Nephron (organoid): ENCODE measurements around the gene PNPLA7.

Experiments used
- H3K27ac Mint-ChIP-seq, 3 experiments: 2 replicates each; pipeline ENCODE4 v1.8.0; 2020; ENCODE audit warnings: mixed read lengths in 3 of 3, mild to moderate bottlenecking in 2 of 3, moderate library complexity in 1 of 3
- H3K27me3 Mint-ChIP-seq: 2 replicates; pipeline ENCODE4 v1.8.0; 2021; ENCODE audit warnings: low read depth, mild to moderate bottlenecking, moderate library complexity, mixed read lengths
- H3K36me3 Mint-ChIP-seq: 2 replicates; pipeline ENCODE4 v1.8.0; 2020; ENCODE audit warnings: low read depth, mixed read lengths
- H3K4me1 Mint-ChIP-seq: 2 replicates; pipeline ENCODE4 v1.8.0; 2020; ENCODE audit warnings: mixed read lengths
- H3K4me3 Mint-ChIP-seq, 3 experiments: 2 replicates each; pipeline ENCODE4 v1.8.0; 2020; ENCODE audit warnings: mild to moderate bottlenecking in 3 of 3, mixed read lengths in 3 of 3, moderate library complexity in 2 of 3
- H3K9me3 Mint-ChIP-seq: 2 replicates; pipeline ENCODE4 v1.8.0; 2020; ENCODE audit warnings: mixed read lengths
- TF ChIP-seq, protein P1 (sequence below), 3 experiments: fragments of 200-600 bp; sonication (generic); IDR thresholded peaks; one replicate each; pipeline ENCODE4 v1.5.0; 2021; ENCODE audit warnings: antibody characterized with exemption in 3 of 3; ENCODE audit not compliant: unreplicated experiment in 3 of 3

The PNPLA7 gene

DNA sequence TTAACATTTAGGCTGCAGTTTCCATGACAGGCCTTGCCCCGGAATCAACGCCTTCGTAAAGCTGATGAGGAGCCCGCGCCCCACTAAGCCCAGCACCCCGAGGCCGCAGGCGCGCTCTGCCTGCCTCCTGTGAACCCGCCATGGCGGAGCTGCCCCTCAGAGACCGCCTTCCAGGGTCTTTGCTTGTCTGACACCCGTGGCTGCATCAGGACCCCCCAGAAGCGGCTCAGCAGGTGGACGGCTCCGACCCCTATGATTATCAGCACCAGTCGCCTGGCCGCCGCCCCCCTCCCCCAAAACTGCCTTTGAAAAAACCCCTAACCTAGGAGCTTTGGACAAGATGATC, 29.0 kb upstream of the PNPLA7 start:
- Mint-ChIP-seq H3K36me3 (peaks cover 34% of the 10 kb centered on the region), H3K4me1 (peaks cover 18% of the 10 kb centered on the region), H3K27me3 (no peaks in the 10 kb centered on the region), H3K4me3 (peak overlapping the region; percentile 83 to 91 (median 87)), H3K27ac (peak overlapping the region in 2 of 3 experiments; percentile 57 to 78), H3K9me3 (no peaks in the 10 kb centered on the region)
- TF ChIP-seq, protein P1, sequence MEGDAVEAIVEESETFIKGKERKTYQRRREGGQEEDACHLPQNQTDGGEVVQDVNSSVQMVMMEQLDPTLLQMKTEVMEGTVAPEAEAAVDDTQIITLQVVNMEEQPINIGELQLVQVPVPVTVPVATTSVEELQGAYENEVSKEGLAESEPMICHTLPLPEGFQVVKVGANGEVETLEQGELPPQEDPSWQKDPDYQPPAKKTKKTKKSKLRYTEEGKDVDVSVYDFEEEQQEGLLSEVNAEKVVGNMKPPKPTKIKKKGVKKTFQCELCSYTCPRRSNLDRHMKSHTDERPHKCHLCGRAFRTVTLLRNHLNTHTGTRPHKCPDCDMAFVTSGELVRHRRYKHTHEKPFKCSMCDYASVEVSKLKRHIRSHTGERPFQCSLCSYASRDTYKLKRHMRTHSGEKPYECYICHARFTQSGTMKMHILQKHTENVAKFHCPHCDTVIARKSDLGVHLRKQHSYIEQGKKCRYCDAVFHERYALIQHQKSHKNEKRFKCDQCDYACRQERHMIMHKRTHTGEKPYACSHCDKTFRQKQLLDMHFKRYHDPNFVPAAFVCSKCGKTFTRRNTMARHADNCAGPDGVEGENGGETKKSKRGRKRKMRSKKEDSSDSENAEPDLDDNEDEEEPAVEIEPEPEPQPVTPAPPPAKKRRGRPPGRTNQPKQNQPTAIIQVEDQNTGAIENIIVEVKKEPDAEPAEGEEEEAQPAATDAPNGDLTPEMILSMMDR (IDR thresholded peaks at IDR 0.05; ENCODE audit: unreplicated experiment in 3 of 3), result no peak

DNA sequence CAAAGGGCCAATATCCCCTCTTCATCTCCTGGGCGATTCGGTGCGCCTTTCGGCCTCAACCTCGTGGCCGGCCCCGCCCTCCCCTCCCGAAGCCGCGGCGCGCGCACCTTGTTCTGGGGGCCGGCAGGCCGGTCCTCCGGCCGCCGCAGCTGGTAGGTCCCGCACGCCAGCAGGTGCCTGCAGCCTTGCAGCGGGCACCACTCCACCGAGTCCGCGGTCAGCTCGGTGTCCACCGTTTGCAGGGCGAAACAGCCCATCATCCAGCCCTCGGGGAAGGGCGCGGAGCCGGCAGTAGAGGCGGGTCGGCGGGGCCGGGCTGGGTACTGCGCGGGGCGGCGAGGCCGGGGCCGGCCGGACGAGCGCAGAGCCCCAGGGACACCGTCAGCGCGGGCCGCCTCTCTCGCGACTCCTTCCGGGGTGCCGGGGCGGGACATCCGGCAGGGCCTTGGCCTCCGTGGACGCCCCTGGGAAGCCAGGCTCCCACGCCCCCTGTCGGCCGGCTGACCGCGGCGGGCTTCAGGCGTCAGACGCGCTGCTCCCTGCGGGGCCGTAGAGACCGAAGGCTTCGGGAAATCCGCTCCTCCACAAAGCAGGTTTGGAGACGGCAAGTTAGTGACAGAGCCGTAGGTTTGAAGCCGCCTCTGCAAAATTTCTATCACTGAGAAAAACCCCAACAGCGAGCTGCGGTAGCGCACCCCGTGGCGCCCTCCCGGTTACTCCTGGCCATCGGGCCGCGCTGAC, 28.5 kb upstream of the PNPLA7 start, which contains the start of gene DPH7:
Gene DPH7, minus strand, starts transcription at position 408 of the 741 bp plus-strand sequence. Its CDS starts 148 bp downstream, at position 260.
- Mint-ChIP-seq H3K9me3 (no peaks in the 10 kb centered on the region), H3K36me3 (peaks cover 37% of the 10 kb centered on the region), H3K4me3 (peak within 1 kb of the TSS; percentile 83 to 91 (median 87)), H3K27me3 (no peaks in the 10 kb centered on the region), H3K27ac (peak within 1 kb of the TSS in 2 of 3 experiments; percentile 78 to 84), H3K4me1 (peaks cover 18% of the 10 kb centered on the region)
- TF ChIP-seq, protein P1 (IDR thresholded peaks at IDR 0.05; ENCODE audit: unreplicated experiment in 3 of 3), result peak; percentile 94 to 98 (median 97)

GRCh38 chr9:137575716-137576411, 25.7 kb upstream of the PNPLA7 start:
- TF ChIP-seq, protein P1 (IDR thresholded peaks at IDR 0.05; ENCODE audit: unreplicated experiment in 3 of 3), result no peak
- Mint-ChIP-seq H3K36me3 (peaks cover 35% of the 10 kb centered on the region), H3K27me3 (no peaks in the 10 kb centered on the region), H3K27ac (no peak overlapping the region), H3K4me3 (peak overlapping the region; percentile 30 to 68 (median 34)), H3K4me1 (peaks cover 18% of the 10 kb centered on the region), H3K9me3 (no peaks in the 10 kb centered on the region)

DNA sequence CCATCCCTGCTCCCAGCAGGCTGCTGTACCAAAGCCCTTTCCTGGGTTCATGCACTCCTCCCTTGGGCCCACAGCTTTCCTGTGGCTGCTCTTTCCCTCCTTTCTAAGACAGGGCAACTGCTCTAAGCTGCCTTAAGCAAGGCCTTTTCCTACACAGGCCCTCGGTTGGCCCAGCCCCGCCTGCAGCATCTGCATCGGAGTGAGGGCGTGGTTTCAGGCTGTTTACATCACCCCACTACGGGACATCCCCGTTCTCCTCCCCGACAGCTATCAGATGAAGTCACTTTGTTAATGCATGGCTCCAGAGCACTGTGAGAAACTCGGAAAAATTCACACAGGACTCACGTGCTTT, 25.1 kb upstream of the PNPLA7 start:
- Mint-ChIP-seq H3K4me1 (peaks cover 18% of the 10 kb centered on the region), H3K36me3 (peaks cover 40% of the 10 kb centered on the region), H3K4me3 (peak overlapping the region in 2 of 3 experiments; percentile 30 to 68), H3K9me3 (no peaks in the 10 kb centered on the region), H3K27me3 (no peaks in the 10 kb centered on the region), H3K27ac (no peak overlapping the region)
- TF ChIP-seq, protein P1 (IDR thresholded peaks at IDR 0.05; ENCODE audit: unreplicated experiment in 3 of 3), result no peak

GRCh38 chr9:137574192-137574591, 24.0 kb upstream of the PNPLA7 start:
- TF ChIP-seq, protein P1 (IDR thresholded peaks at IDR 0.05; ENCODE audit: unreplicated experiment in 3 of 3), result no peak
- no peak overlapping the region for H3K4me3 Mint-ChIP-seq

More at GRCh38 chr9:137574192-137574591, 24.0 kb upstream of the PNPLA7 start:
- Mint-ChIP-seq H3K27me3 (no peaks in the 10 kb centered on the region), H3K4me1 (peaks cover 18% of the 10 kb centered on the region), H3K9me3 (no peaks in the 10 kb centered on the region), H3K27ac (no peak overlapping the region), H3K36me3 (peaks cover 43% of the 10 kb centered on the region)
